Measurements from ENCODE around the gene MPHOSPH9. TPM values are rescaled to one million over a fixed set of nuclear protein-coding genes. Genes with fewer than 3 reads are reported as not detected.

Gene MPHOSPH9
- total RNA-seq, 4 donors from 2014 or later: 21.6 to 53.6 (median 39.1) TPM

DNA sequence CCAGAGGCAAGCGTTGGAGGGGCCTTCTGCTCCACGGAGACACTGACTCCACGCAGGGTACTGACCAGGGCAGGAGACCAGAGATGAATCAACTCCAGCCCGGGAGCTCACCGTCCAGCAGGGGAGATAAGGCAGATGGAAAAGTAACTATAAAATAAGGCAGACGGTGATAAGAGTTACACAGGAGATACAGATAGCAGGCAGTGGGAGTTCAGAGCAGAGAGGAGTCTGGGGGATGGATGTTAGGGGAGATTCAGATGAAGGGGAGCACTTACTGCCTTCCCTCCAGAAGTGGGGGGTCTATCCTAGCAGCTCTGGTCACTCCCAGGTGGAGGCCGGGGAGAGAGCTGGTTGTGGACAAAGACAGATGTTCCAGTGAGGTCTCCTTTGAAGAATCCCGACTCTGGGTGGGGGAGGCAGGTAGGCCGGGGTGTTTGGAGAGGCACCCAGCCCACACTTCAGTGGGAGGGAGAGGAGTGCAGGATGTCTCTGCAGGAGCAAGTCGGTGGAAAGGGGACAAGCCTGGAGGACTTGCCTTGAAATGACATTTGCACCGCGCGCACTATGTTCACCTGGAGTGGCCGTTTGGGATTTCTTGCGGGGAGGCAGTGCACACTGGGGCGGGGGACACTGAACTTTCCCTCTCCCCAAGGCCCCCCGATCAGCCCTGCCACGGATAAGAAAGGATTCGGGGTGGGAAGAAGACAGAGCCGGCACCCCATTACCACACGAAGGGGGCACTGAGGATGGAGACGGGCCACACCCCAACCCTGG is 83.3 kb downstream of the MPHOSPH9 start:
- Histone ChIP-seq H3K4me3 (replicated peaks in 1 of 3) (peak overlapping the region in 2 of 3 donors; percentile 39 to 56), H3K36me3 (no peaks in the 10 kb centered on the region), H3K27me3 (no peaks in the 10 kb centered on the region), H3K27ac (peak overlapping the region; percentile 14 to 83 (median 44)), H3K4me1 (peaks cover 18 to 20% of the 10 kb centered on the region in 2 donors), H3K9me3 (no peaks in the 10 kb centered on the region)
- TF ChIP-seq POLR2A (IDR thresholded peaks at IDR 0.05): no peak
- TF ChIP-seq, protein P1, sequence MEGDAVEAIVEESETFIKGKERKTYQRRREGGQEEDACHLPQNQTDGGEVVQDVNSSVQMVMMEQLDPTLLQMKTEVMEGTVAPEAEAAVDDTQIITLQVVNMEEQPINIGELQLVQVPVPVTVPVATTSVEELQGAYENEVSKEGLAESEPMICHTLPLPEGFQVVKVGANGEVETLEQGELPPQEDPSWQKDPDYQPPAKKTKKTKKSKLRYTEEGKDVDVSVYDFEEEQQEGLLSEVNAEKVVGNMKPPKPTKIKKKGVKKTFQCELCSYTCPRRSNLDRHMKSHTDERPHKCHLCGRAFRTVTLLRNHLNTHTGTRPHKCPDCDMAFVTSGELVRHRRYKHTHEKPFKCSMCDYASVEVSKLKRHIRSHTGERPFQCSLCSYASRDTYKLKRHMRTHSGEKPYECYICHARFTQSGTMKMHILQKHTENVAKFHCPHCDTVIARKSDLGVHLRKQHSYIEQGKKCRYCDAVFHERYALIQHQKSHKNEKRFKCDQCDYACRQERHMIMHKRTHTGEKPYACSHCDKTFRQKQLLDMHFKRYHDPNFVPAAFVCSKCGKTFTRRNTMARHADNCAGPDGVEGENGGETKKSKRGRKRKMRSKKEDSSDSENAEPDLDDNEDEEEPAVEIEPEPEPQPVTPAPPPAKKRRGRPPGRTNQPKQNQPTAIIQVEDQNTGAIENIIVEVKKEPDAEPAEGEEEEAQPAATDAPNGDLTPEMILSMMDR (IDR thresholded peaks at IDR 0.05): no peak
- DNase-seq: peak; percentile 20 to 23
- WGBS, 2 donors: 50 to 56% methylated on average over 22 of the region's 22 CpGs
- intact Hi-C loops (cut with DNase I): loop anchor here (10.0 kb wide), 1 partner anchor 105 kb away; no protein-coding TSS in a partner anchor

DNA sequence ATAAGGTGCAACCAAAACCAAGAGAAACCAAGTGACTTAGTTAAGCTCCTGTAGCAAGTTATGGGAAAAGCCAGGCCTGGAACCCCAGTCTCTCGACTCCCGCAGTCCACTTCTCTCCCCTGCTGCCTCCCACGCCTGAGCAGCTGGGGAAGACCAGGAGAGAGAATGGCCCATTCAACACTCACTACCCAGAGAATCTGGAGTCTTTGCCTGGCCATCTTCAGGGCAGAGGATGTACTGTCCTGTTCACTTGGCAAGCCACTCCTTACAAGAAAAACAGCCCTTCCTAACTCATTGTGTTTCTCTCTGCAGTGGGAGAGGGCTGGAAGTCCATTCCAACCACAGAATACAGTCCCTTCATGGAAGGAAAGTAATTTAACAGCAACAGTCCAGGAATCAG is 83.9 kb downstream of the MPHOSPH9 start:
- Histone ChIP-seq H3K4me1 (peaks cover 18 to 21% of the 10 kb centered on the region in 2 donors), H3K4me3 (replicated peaks in 1 of 3) (no peak overlapping the region), H3K36me3 (no peaks in the 10 kb centered on the region), H3K27me3 (no peaks in the 10 kb centered on the region), H3K9me3 (no peaks in the 10 kb centered on the region), H3K27ac (peak overlapping the region in 2 of 3 donors; percentile 44)
- intact Hi-C loops (cut with DNase I): no loop called here
- no peak for DNase-seq
- TF ChIP-seq, protein P1 (IDR thresholded peaks at IDR 0.05): no peak
- no peak for TF ChIP-seq POLR2A (IDR thresholded peaks at IDR 0.05)
- 80 to 97% methylated on average over 2 to 3 of the region's 3 CpGs for WGBS, 2 donors

DNA sequence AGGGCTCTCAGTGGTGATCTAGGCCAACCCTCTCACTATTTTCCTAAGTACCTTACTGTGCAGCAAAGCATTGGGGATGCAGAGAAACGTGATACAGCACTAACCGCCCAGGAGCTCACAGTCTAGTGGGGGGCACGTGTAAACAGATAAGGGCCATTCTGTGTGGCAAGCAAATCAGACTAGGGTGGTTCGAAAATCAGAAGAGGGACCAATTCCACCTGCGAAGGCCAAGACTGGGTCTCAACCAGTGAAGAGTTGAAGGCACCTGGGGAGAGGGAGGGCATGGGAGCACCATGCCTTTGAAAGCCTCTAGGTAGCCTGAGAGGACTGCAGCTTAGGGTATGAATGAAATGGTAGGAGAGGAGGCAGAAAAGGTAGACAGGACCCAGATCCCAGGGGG is 84.3 kb downstream of the MPHOSPH9 start:
- Histone ChIP-seq H3K9me3 (no peaks in the 10 kb centered on the region), H3K27me3 (no peaks in the 10 kb centered on the region), H3K27ac (no peak overlapping the region), H3K4me1 (peaks cover 18 to 26% of the 10 kb centered on the region in 2 donors), H3K4me3 (replicated peaks in 1 of 3) (no peak overlapping the region), H3K36me3 (no peaks in the 10 kb centered on the region)
- intact Hi-C loops (cut with DNase I): no loop called here
- TF ChIP-seq, protein P1 (IDR thresholded peaks at IDR 0.05): no peak
- no peak for TF ChIP-seq POLR2A (IDR thresholded peaks at IDR 0.05)
- no peak for DNase-seq
- 76 to 77% methylated on average over 5 of the region's 5 CpGs for WGBS, 2 donors

DNA sequence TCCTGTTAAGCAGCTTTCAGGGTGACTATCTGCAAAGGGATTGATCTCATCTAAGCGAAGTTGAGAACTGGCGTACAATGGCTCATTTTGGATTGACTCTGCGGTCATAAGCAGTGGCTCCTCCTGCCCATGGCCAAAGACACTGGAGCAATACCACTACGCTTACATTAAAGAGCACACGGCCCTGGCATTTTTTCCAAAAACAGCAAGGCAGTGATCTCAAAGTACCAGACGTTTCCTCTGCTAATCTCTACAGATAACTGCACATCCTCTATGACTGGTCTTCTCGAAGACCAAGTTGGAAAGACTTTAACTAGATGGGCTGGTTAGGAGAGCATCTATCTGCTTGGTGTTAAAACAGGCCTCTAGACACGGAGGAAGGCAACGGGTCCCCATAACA is 84.7 kb downstream of the MPHOSPH9 start:
- DNase-seq: no peak
- H3K27me3 ChIP-seq: no peaks in the 10 kb centered on the region
- H3K36me3 ChIP-seq: no peaks in the 10 kb centered on the region
- H3K4me3 ChIP-seq (replicated peaks in 1 of 3): no peak overlapping the region
- no peak for TF ChIP-seq POLR2A (IDR thresholded peaks at IDR 0.05)
- TF ChIP-seq, protein P1 (IDR thresholded peaks at IDR 0.05): no peak
- 80 to 82% methylated on average over 9 of the region's 9 CpGs for WGBS, 2 donors
- peaks cover 23 to 30% of the 10 kb centered on the region in 2 donors for H3K4me1 ChIP-seq
- intact Hi-C loops (cut with DNase I): no loop called here
- H3K27ac ChIP-seq: no peak overlapping the region
- H3K9me3 ChIP-seq: no peaks in the 10 kb centered on the region

DNA sequence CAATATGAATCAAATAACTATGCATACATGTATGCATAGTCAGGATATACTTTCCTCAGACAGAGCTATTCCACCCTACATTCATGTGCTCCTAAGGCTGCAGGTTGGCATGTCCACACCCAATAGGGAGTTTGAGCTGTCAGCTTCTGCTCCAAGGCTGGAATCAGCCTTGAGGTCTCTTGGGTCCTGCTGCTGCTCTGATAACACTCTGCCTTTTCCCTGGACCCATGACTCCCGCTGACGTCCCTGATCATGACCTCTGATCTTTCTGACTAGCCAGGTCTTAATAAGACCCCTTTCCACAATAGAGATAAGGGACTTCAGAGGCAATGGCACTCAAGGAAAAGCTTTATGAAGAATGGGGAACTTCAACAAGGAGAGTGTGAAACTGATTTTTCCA is 87.7 kb downstream of the MPHOSPH9 start:
- H3K36me3 ChIP-seq: no peaks in the 10 kb centered on the region
- 93% methylated on average over 2 of the region's 2 CpGs for WGBS, 2 donors
- H3K27me3 ChIP-seq: no peaks in the 10 kb centered on the region
- no peak for DNase-seq
- no peak for TF ChIP-seq POLR2A (IDR thresholded peaks at IDR 0.05)
- TF ChIP-seq, protein P1 (IDR thresholded peaks at IDR 0.05): no peak
- peaks cover 39 to 51% of the 10 kb centered on the region in 2 donors for H3K4me1 ChIP-seq
- H3K9me3 ChIP-seq: no peaks in the 10 kb centered on the region
- no peak overlapping the region for H3K27ac ChIP-seq
- H3K4me3 ChIP-seq (replicated peaks in 1 of 3): no peak overlapping the region
- intact Hi-C loops (cut with DNase I): no loop called here

Measured in thyroid gland (tissue), 4 donors.